H1 (cell line): ENCODE measurements around the gene BCL11A. TPM values are rescaled to one million over a fixed set of nuclear protein-coding genes. Genes with fewer than 3 reads are reported as not detected.

ENCODE experiments used
- CTCF ChIA-PET: fragments of 300-600 bp; sonication (Branson Sonifier 250); formaldehyde crosslinking; loops from one replicate; lab custom pipeline; 2021; ENCODE audit not compliant: partially characterized antibody; lab: Charles Lee
- POLR2A ChIA-PET: fragments of 300-600 bp; sonication (Branson Sonifier 250); formaldehyde crosslinking; loops from one replicate; lab custom pipeline; 2021; ENCODE audit warnings: inconsistent platforms; ENCODE audit not compliant: partially characterized antibody; lab: Charles Lee
- DNase-seq, 2 experiments: peaks; one replicate each; pipeline versions ENCODE4 v3.0.0 to v3.0.0-alpha.2; 2010 to 2022; ENCODE audit warnings: low spot score in 2 of 2, low read depth in 1 of 2, mixed read lengths in 1 of 2
- FAIRE-seq: peaks from 2 replicates; lab custom pipeline; 2011; peaks lifted over from hg19 to GRCh38; lab: Jason Lieb, UNC
- H2AFZ ChIP-seq: 2 replicates; pipeline ENCODE4 v1.8.1; 2012; ENCODE audit warnings: low read length, inconsistent platforms
- H2AK5ac ChIP-seq: 2 replicates; pipeline ENCODE4 v1.6.1; 2013; ENCODE audit warnings: low read depth, low read length
- H2BK120ac ChIP-seq: replicated peaks from 2 replicates; pipeline ENCODE3; 2013; ENCODE audit warnings: low read depth, low read length, inconsistent platforms
- H2BK12ac ChIP-seq: 2 replicates; pipeline ENCODE4 v1.6.1; 2013; ENCODE audit warnings: low read depth, low read length
- H2BK15ac ChIP-seq: 2 replicates; pipeline ENCODE4 v1.6.1; 2013; ENCODE audit warnings: low read length
- H2BK20ac ChIP-seq: 2 replicates; pipeline ENCODE4 v1.6.1; 2013; ENCODE audit warnings: low read length
- H2BK5ac ChIP-seq: 2 replicates; pipeline ENCODE4 v1.6.1; 2013; ENCODE audit warnings: low read depth, low read length
- H3K14ac ChIP-seq: 2 replicates; pipeline ENCODE4 v1.6.1; 2013; ENCODE audit warnings: inconsistent platforms; ENCODE audit not compliant: insufficient read length
- H3K18ac ChIP-seq: 2 replicates; pipeline ENCODE4 v1.6.1; 2013; ENCODE audit warnings: low read length; ENCODE audit errors: extremely low read depth
- H3K23ac ChIP-seq: 2 replicates; pipeline ENCODE4 v1.6.1; 2013; ENCODE audit warnings: inconsistent platforms; ENCODE audit not compliant: insufficient read length
- H3K23me2 ChIP-seq: 2 replicates; pipeline ENCODE4 v1.6.1; 2013; ENCODE audit warnings: low read depth, low read length
- H3K27ac ChIP-seq: 2 replicates; pipeline ENCODE4 v1.6.1; 2011; ENCODE audit warnings: low read depth, low read length, inconsistent platforms
- H3K27me3 ChIP-seq, 4 experiments: replicated peaks in 1 of 4; 1 replicate in 1 of 4; 2 replicates in 3 of 4; pipeline versions ENCODE4 v1.6.1 to v1.8.1; 2011 to 2013; ENCODE audit warnings: low read length in 3 of 4, mild to moderate bottlenecking in 3 of 4, inconsistent platforms in 2 of 4, mixed read lengths in 2 of 4, moderate library complexity in 1 of 4; ENCODE audit not compliant: control insufficient read depth in 3 of 4, insufficient read depth in 3 of 4; ENCODE audit errors: extremely low read depth in 1 of 4
- H3K36me3 ChIP-seq, 4 experiments: 2 replicates each; pipeline versions ENCODE4 v1.6.1 to v1.8.1; 2011 to 2013; ENCODE audit warnings: mild to moderate bottlenecking in 4 of 4, low read length in 3 of 4, moderate library complexity in 2 of 4, control low read depth in 1 of 4, inconsistent platforms in 1 of 4; ENCODE audit not compliant: insufficient read depth in 4 of 4, control insufficient read depth in 2 of 4
- H3K4ac ChIP-seq: replicated peaks from 2 replicates; pipeline ENCODE3; 2013; ENCODE audit warnings: low read length, low read depth, mixed read lengths, inconsistent platforms; ENCODE audit not compliant: insufficient read length
- H3K4me1 ChIP-seq, 4 experiments: replicated peaks in 1 of 4; 1 replicate in 1 of 4; 2 replicates in 3 of 4; pipeline versions ENCODE4 v1.6.1 to v1.8.1; 2011 to 2013; ENCODE audit warnings: low read length in 3 of 4, inconsistent platforms in 2 of 4, mixed read lengths in 1 of 4; ENCODE audit not compliant: insufficient read depth in 4 of 4, control insufficient read depth in 3 of 4
- H3K4me2 ChIP-seq, 2 experiments: 2 replicates each; pipeline versions ENCODE4 v1.6.1 to v1.8.1; 2011 to 2013; ENCODE audit warnings: low read depth in 2 of 2, low read length in 2 of 2, control low read depth in 1 of 2, inconsistent platforms in 1 of 2, mild to moderate bottlenecking in 1 of 2; ENCODE audit not compliant: insufficient read depth in 1 of 2
- H3K4me3 ChIP-seq, 4 experiments: fragments of 200-600, 300-600 bp in 1 of 4; sonication (generic), shearing (Covaris generic), sonication (Bioruptor Twin) in 1 of 4; 2 replicates each; pipeline versions ENCODE4 v1.5.1 to v1.8.1; 2011 to 2016; ENCODE audit warnings: low read length in 4 of 4, low read depth in 3 of 4, control low read depth in 2 of 4, inconsistent platforms in 2 of 4, mild to moderate bottlenecking in 2 of 4, mixed read lengths in 1 of 4, moderate library complexity in 1 of 4; ENCODE audit not compliant: insufficient read depth in 2 of 4; ENCODE audit errors: extremely low read depth in 1 of 4
- H3K56ac ChIP-seq: replicated peaks from 2 replicates; pipeline ENCODE3; 2013; ENCODE audit warnings: low read depth, mild to moderate bottlenecking, mixed read lengths, low read length, inconsistent platforms; ENCODE audit not compliant: insufficient read length
- H3K79me1 ChIP-seq: 2 replicates; pipeline ENCODE4 v1.6.1; 2013; ENCODE audit warnings: low read depth, low read length, control low read depth
- H3K79me2 ChIP-seq, 2 experiments: 2 replicates each; pipeline versions ENCODE4 v1.6.1 to v1.8.1; 2012 to 2013; ENCODE audit warnings: low read length in 2 of 2, mild to moderate bottlenecking in 2 of 2, inconsistent platforms in 1 of 2; ENCODE audit not compliant: insufficient read depth in 2 of 2, control insufficient read depth in 1 of 2
- H3K9ac ChIP-seq, 4 experiments: replicated peaks in 1 of 4; 1 replicate in 1 of 4; 2 replicates in 3 of 4; pipeline versions ENCODE4 v1.6.1 to v1.8.1; 2011 to 2013; ENCODE audit warnings: low read depth in 3 of 4, low read length in 3 of 4, control low read depth in 2 of 4, mild to moderate bottlenecking in 2 of 4, moderate library complexity in 2 of 4, inconsistent platforms in 1 of 4; ENCODE audit errors: extremely low read depth in 1 of 4
- H3K9me3 ChIP-seq, 2 experiments: 2 replicates each; pipeline versions ENCODE4 v1.6.1 to v1.8.1; 2012 to 2013; ENCODE audit warnings: mild to moderate bottlenecking in 2 of 2, moderate library complexity in 2 of 2, control low read depth in 1 of 2, inconsistent platforms in 1 of 2, low read depth in 1 of 2, low read length in 1 of 2, mixed read lengths in 1 of 2; ENCODE audit not compliant: insufficient read depth in 2 of 2
- H4K20me1 ChIP-seq, 2 experiments: replicated peaks in 1 of 2; 2 replicates each; pipeline versions ENCODE3 to v1.8.1; 2011 to 2013; ENCODE audit warnings: inconsistent platforms in 2 of 2, low read length in 2 of 2, mild to moderate bottlenecking in 1 of 2; ENCODE audit not compliant: insufficient read depth in 2 of 2, control insufficient read depth in 1 of 2
- H4K5ac ChIP-seq: 2 replicates; pipeline ENCODE4 v1.6.1; 2013; ENCODE audit warnings: low read length, low read depth, mixed read lengths, inconsistent platforms; ENCODE audit not compliant: insufficient read length
- H4K8ac ChIP-seq: 2 replicates; pipeline ENCODE4 v1.8.0; 2013; ENCODE audit warnings: mild to moderate bottlenecking, moderate library complexity, low read length, inconsistent platforms; ENCODE audit not compliant: insufficient read depth; ENCODE audit errors: extremely low read depth
- H4K91ac ChIP-seq: replicated peaks from 2 replicates; pipeline ENCODE3; 2013; ENCODE audit warnings: low read length, mixed read lengths, inconsistent platforms; ENCODE audit not compliant: insufficient read length
- BRCA1 ChIP-seq: IDR thresholded peaks from 2 replicates; pipeline ENCODE4 v1.6.1; 2012; ENCODE audit warnings: low read depth, low read length, improper control_type of control experiment
- POU5F1 ChIP-seq: IDR thresholded peaks from 2 replicates; pipeline ENCODE4 v1.6.1; 2011; ENCODE audit warnings: low read depth, mild to moderate bottlenecking, low read length, moderate library complexity
- SIRT6 ChIP-seq: IDR thresholded peaks from one replicate; pipeline ENCODE4 v1.7.1; 2012; ENCODE audit warnings: low read length, inconsistent platforms
- SP4 ChIP-seq: IDR thresholded peaks from 2 replicates; pipeline ENCODE4 v1.6.1; 2012; ENCODE audit warnings: low read length, inconsistent platforms
- WGBS, 2 experiments: shearing (Covaris generic) in 1 of 2; methylation state at CpG; one replicate each; pipeline versions ENCODE4 v1.1.6 to v1.1.7; 2013 to 2015; ENCODE audit warnings: low lambda C conversion rate in 2 of 2, mixed read lengths in 2 of 2, inconsistent platforms in 1 of 2, low coverage in 1 of 2, missing lambda C conversion rate in 1 of 2; ENCODE audit not compliant: insufficient replicate concordance in 2 of 2, insufficient coverage in 1 of 2, insufficient read length in 1 of 2; ENCODE audit errors: extremely low coverage in 1 of 2, missing lambda C conversion rate in 1 of 2; 5-methylcytosine and 5-hydroxymethylcytosine counted together
- polyA plus RNA-seq, 7 experiments: library from polyadenylated mRNA; depleted of rRNA in 3 of 7; stranded (reverse) in 5 of 7; unstranded in 2 of 7; fragments of >200 nt in 5 of 7; fragments of 200-250 nt in 2 of 7; gene quantifications; 1 replicate in 5 of 7; 2 replicates in 1 of 7; 4 replicates in 1 of 7; pipeline versions ENCODE4 v1.2.1 to v1.2.3, GENCODE V29; 2011 to 2013; ENCODE audit warnings: missing spikeins in 2 of 7, mixed read lengths in 2 of 7
- total RNA-seq: library from RNA; stranded (reverse); fragmentation: NEBNext Ultra II Directional; extraction: Animal tissue kit (Norgen Biotek cat#: 25700); gene quantifications from 2 replicates; pipeline ENCODE4 v1.2.1, GENCODE V29; 2021

BCL11A gene
- total and polyA plus RNA-seq, 2 of the 8 experiments (the other 6 are each of a cell fraction or from before 2014, with no cell fraction given) = 11.9 to 59.3 TPM

- H2AFZ ChIP-seq = no peak overlapping the region
- peaks cover 27% of the 10 kb centered on the region for H3K79me1 ChIP-seq
- no peak overlapping the region for H3K4ac ChIP-seq
- H2AK5ac ChIP-seq = no peak overlapping the region
- no peaks in the 10 kb centered on the region for H3K27me3 ChIP-seq
- H3K27ac ChIP-seq = no peak overlapping the region
- FAIRE-seq (no peak), DNase-seq (no peak)
- H3K14ac ChIP-seq = no peak overlapping the region
- H3K4me3 ChIP-seq = peak overlapping the region in 1 of 4 experiments; percentile 22; a peak in 1 of 8 replicates
- no peak overlapping the region for H3K9ac ChIP-seq
- WGBS, 2 experiments = 25% methylated on average over 2 of the region's 2 CpGs; no CpG with 5 or more reads in 1 of the 2 experiments
- H3K79me2 ChIP-seq = peaks cover 9 to 97% of the 10 kb centered on the region in 2 experiments; a peak in 3 of 4 replicates
- peaks cover 0 to 4% (median 0%) of the 10 kb centered on the region in 4 experiments; a peak in 2 of 8 replicates for H3K36me3 ChIP-seq
- ChIA-PET CTCF (interaction anchor here (0.8 to 2.2 kb wide), 6 partner anchors 10 to 71 kb away, joined by 3 to 6 read pairs (median 3); no protein-coding TSS in a partner anchor), POLR2A (interaction anchor here (1.2 to 1.9 kb wide), 3 partner anchors 11 to 45 kb away, joined by 3 to 5 read pairs (median 4); no protein-coding TSS in a partner anchor)
- no peak overlapping the region for H2BK12ac ChIP-seq
- H3K23ac ChIP-seq = no peak overlapping the region
- H3K23me2 ChIP-seq = no peaks in the 10 kb centered on the region; the same call in 1 of the 2 replicates
- no peak overlapping the region for H3K56ac ChIP-seq
- TF ChIP-seq POU5F1 (peak; percentile 68), SP4 (no peak), BRCA1 (no peak), SIRT6 (no peak)
- no peak overlapping the region for H4K91ac ChIP-seq
- no peak overlapping the region for H4K5ac ChIP-seq
- H2BK15ac ChIP-seq = no peak overlapping the region
- no peak overlapping the region for H4K8ac ChIP-seq
- no peak overlapping the region for H2BK5ac ChIP-seq
- peaks cover 25 to 58% (median 45%) of the 10 kb centered on the region in 4 experiments for H3K4me1 ChIP-seq
- H3K4me2 ChIP-seq = peak overlapping the region; percentile 44 to 56
- no peak overlapping the region; the same call in 1 of the 2 replicates for H3K18ac ChIP-seq
- peaks cover 24 to 35% of the 10 kb centered on the region in 2 experiments for H4K20me1 ChIP-seq
- H2BK120ac ChIP-seq = no peak overlapping the region
- no peak overlapping the region for H2BK20ac ChIP-seq
- no peaks in the 10 kb centered on the region for H3K9me3 ChIP-seq
Observed at GRCh38 chr2:60510713-60511112, 42.7 kb downstream of the BCL11A start.
